DOHH2 (cell line): ENCODE results near the gene HELLS.

Experiments
- H3F3A ChIP-seq: fragments of 200-600 bp; sonication (generic), shearing (Covaris generic); 2 replicates; pipeline ENCODE4 v1.6.0; 2016; ENCODE audit warnings: antibody characterized with exemption, mild to moderate bottlenecking; ENCODE audit not compliant: control insufficient read depth, insufficient read depth
- H3K27ac ChIP-seq: fragments of 200-600 bp; sonication (generic); 2 replicates; pipeline ENCODE4 v1.5.1; 2014; ENCODE audit warnings: low read depth, mild to moderate bottlenecking, low read length, moderate library complexity
- H3K27me3 ChIP-seq: fragments of 200-600 bp; sonication (generic); 2 replicates; pipeline ENCODE4 v1.6.1; 2014; ENCODE audit warnings: mild to moderate bottlenecking, low read length, mixed read lengths; ENCODE audit not compliant: control insufficient read depth
- H3K36me3 ChIP-seq: fragments of 200-600 bp; sonication (generic); 2 replicates; pipeline ENCODE4 v1.6.1; 2014; ENCODE audit warnings: mild to moderate bottlenecking, low read length, moderate library complexity, mixed read lengths; ENCODE audit not compliant: control insufficient read depth
- H3K4me1 ChIP-seq: fragments of 200-600 bp; sonication (generic); 2 replicates; pipeline ENCODE4 v1.6.1; 2014; ENCODE audit warnings: mild to moderate bottlenecking, low read length, mixed read lengths; ENCODE audit not compliant: control insufficient read depth
- H3K4me2 ChIP-seq: fragments of 200-600 bp; sonication (generic); 2 replicates; pipeline ENCODE4 v1.6.0; 2014; ENCODE audit warnings: mild to moderate bottlenecking, low read length, moderate library complexity
- H3K4me3 ChIP-seq: fragments of 200-600 bp; sonication (generic); 2 replicates; pipeline ENCODE4 v1.5.1; 2014; ENCODE audit warnings: mild to moderate bottlenecking, low read length, mixed read lengths
- H3K79me2 ChIP-seq: fragments of 200-600 bp; sonication (generic); 2 replicates; pipeline ENCODE4 v1.6.1; 2014; ENCODE audit warnings: mild to moderate bottlenecking, low read length, mixed read lengths; ENCODE audit not compliant: control insufficient read depth
- H3K9me2 ChIP-seq: fragments of 200-600 bp; sonication (generic); replicated peaks from 2 replicates; pipeline ENCODE4 v1.6.1; 2014; ENCODE audit warnings: mild to moderate bottlenecking, low read length, mixed read lengths; ENCODE audit not compliant: control insufficient read depth
- H3K9me3 ChIP-seq: fragments of 200-600 bp; sonication (generic); 2 replicates; pipeline ENCODE4 v1.6.1; 2014; ENCODE audit warnings: antibody characterized with exemption, low read length, mixed read lengths; ENCODE audit not compliant: control insufficient read depth, insufficient read depth
- H4K20me1 ChIP-seq: fragments of 200-600 bp; sonication (generic); 2 replicates; pipeline ENCODE4 v1.6.0; 2014; ENCODE audit warnings: low read depth, mild to moderate bottlenecking, antibody characterized with exemption, low read length, moderate library complexity; ENCODE audit not compliant: control insufficient read depth, insufficient read depth
- EZH2phosphoT487 ChIP-seq: fragments of 200-600 bp; sonication (generic); IDR thresholded peaks from 2 replicates; pipeline ENCODE4 v1.6.1; 2017; ENCODE audit warnings: borderline replicate concordance, mild to moderate bottlenecking, antibody characterized with exemption, low read length, moderate library complexity, mixed read lengths
- TF ChIP-seq, protein P1 (sequence below): fragments of 200-600 bp; sonication (generic); IDR thresholded peaks from one replicate; pipeline ENCODE4 v1.5.1; 2014; ENCODE audit warnings: antibody characterized with exemption, mild to moderate bottlenecking, low read depth, low read length; ENCODE audit not compliant: poor library complexity, severe bottlenecking

The HELLS gene

DNA sequence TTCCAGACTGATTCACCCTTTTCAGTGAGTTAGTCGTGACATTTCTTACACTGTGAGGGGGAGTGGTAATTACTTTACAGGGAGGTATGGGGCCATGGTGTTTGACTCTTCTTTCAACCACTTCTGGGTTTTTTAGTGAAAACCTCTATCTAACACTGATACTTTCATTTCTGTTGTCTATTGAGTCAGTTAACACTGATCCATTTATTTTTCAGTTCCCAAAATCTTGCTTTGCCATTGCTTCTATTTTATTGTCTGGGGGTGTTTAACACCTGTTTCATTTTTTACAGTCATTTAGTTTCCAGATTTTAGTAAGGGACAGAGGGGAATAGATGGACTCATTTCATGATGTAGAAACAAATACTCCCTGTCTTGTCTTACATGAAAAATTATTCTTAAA is 61.5 kb downstream of the HELLS start:
- no peaks in the 10 kb centered on the region for H4K20me1 ChIP-seq

DNA sequence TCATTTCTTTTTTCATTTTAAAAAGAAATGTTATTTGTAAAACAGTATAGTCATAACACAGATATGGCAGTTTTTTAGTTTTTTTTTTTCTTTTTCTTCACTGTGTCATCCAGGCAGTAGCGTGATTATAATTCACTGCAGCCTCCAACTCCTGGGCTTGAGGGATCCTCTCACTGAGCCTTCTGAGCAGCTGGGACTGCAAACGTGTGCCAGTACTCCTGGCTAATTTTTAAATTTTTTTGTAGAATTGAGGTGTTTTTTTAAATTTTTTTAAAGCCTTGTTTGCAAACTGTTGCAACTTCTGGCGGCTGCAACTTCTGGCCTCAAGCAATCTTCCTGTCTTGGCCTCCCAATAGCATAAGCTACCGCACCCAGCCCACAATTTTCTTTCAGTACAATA is 63.0 kb downstream of the HELLS start:
- Histone ChIP-seq H3K4me1 (no peaks in the 10 kb centered on the region), H3K36me3 (peaks cover 82% of the 10 kb centered on the region), H3K4me2 (no peak overlapping the region), H3K27ac (no peak overlapping the region), H3K9me3 (no peaks in the 10 kb centered on the region), H3F3A (peaks cover 38% of the 10 kb centered on the region), H3K79me2 (no peaks in the 10 kb centered on the region), H4K20me1 (no peaks in the 10 kb centered on the region), H3K9me2 (no peaks in the 10 kb centered on the region), H3K27me3 (no peaks in the 10 kb centered on the region), H3K4me3 (no peak overlapping the region)
- TF ChIP-seq, protein P1, sequence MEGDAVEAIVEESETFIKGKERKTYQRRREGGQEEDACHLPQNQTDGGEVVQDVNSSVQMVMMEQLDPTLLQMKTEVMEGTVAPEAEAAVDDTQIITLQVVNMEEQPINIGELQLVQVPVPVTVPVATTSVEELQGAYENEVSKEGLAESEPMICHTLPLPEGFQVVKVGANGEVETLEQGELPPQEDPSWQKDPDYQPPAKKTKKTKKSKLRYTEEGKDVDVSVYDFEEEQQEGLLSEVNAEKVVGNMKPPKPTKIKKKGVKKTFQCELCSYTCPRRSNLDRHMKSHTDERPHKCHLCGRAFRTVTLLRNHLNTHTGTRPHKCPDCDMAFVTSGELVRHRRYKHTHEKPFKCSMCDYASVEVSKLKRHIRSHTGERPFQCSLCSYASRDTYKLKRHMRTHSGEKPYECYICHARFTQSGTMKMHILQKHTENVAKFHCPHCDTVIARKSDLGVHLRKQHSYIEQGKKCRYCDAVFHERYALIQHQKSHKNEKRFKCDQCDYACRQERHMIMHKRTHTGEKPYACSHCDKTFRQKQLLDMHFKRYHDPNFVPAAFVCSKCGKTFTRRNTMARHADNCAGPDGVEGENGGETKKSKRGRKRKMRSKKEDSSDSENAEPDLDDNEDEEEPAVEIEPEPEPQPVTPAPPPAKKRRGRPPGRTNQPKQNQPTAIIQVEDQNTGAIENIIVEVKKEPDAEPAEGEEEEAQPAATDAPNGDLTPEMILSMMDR, result no peak
- TF ChIP-seq EZH2phosphoT487, result no peak

More for the DNA sequence above, 61.5 kb downstream of the HELLS start:
- H3K4me1 ChIP-seq, result no peaks in the 10 kb centered on the region
- H3K79me2 ChIP-seq, result no peaks in the 10 kb centered on the region
- H3K4me3 ChIP-seq, result no peak overlapping the region
- no peaks in the 10 kb centered on the region for H3K27me3 ChIP-seq
- no peak for TF ChIP-seq EZH2phosphoT487
- peaks cover 95% of the 10 kb centered on the region for H3K36me3 ChIP-seq
- no peak overlapping the region for H3K27ac ChIP-seq
- H3K9me3 ChIP-seq, result no peaks in the 10 kb centered on the region
- no peak overlapping the region for H3K4me2 ChIP-seq
- H3K9me2 ChIP-seq, result no peaks in the 10 kb centered on the region
- H3F3A ChIP-seq, result peaks cover 27% of the 10 kb centered on the region

DNA sequence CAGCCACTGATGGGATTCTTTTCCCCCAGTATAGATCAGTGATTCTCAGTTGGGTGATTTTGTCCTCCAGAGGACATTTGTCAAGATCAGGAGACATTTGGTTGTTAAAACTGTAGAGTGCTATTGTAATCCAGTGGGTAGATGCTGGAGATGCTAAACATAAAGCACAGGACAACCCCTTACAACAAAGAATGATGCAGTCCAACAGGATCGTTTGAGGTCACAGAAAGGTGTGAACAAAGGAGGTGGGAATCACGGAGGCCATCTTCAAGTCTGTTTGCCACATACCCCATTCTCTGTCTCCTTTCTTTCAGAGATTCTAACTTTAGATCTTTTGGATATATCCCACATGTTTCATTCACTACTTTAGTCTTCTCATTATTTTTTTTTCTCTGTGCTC is 69.0 kb downstream of the HELLS start:
- TF ChIP-seq, protein P1, result no peak
- no peak for TF ChIP-seq EZH2phosphoT487
- Histone ChIP-seq H3K27ac (no peak overlapping the region), H3K27me3 (no peaks in the 10 kb centered on the region), H3K4me3 (no peak overlapping the region), H4K20me1 (peaks cover 6% of the 10 kb centered on the region; the same call in 1 of the 2 replicates), H3K79me2 (no peaks in the 10 kb centered on the region), H3K9me2 (no peaks in the 10 kb centered on the region), H3K4me1 (no peaks in the 10 kb centered on the region), H3K36me3 (peaks cover 25% of the 10 kb centered on the region), H3K9me3 (no peaks in the 10 kb centered on the region), H3K4me2 (no peak overlapping the region), H3F3A (peaks cover 36% of the 10 kb centered on the region)

DNA sequence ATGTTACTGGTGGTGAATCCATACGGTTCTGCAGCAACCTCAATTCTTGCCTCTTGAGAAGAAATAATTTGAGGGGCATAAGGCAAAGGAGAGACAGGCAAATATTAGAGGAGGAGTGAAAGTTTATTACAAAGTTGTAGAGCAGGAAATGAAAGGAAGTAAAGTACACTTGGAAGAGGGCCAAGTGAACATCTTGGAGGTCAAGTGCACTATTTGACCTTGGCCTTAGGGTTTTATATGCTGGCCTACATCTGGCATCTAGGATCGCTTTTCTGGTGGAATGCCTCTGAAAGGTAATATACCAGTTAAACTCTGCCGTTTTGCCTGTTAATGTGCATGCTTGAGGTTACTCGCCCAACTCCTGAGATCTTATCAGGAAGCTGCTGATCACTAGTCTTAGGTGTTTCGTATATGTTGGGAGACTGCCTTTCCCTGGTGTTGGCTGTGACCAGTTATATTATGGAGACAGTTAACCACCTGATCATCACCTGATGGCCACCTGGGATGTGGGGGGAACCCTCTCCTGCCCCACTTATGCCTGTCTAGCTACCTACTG is 71.9 kb downstream of the HELLS start:
- Histone ChIP-seq H3F3A (peaks cover 24% of the 10 kb centered on the region), H3K36me3 (no peaks in the 10 kb centered on the region), H3K9me3 (no peaks in the 10 kb centered on the region), H3K4me3 (no peak overlapping the region), H3K27ac (no peak overlapping the region), H3K4me2 (no peak overlapping the region), H3K4me1 (no peaks in the 10 kb centered on the region), H4K20me1 (peaks cover 6% of the 10 kb centered on the region; the same call in 1 of the 2 replicates), H3K27me3 (no peaks in the 10 kb centered on the region), H3K79me2 (no peaks in the 10 kb centered on the region), H3K9me2 (no peaks in the 10 kb centered on the region)
- TF ChIP-seq, protein P1, result no peak
- TF ChIP-seq EZH2phosphoT487, result no peak
